Astrocyte of the spinal cord (primary cell): ENCODE data around the gene HAPSTR1.
"Not testable (repeated sequence)": the region's sequence is repeated elsewhere in the genome, so short reads cannot be mapped to it uniquely, and the experiment has no call there.

Experiments
- DNase-seq: peaks from one replicate; pipeline ENCODE4 v3.0.0; 2011; ENCODE audit warnings: low read depth, low spot score
- H3K4me3 ChIP-seq: 2 replicates; pipeline ENCODE4 v1.5.1; 2011; ENCODE audit warnings: low read depth, mild to moderate bottlenecking, low read length, moderate library complexity
- in situ Hi-C: cut with HindIII; loops from 2 replicates; pipeline ENCODE4 v1.10.0; 2017; ENCODE audit warnings: low sequenced_read_pairs
- TF ChIP-seq, protein P1 (sequence below): IDR thresholded peaks from 2 replicates; pipeline ENCODE4 v1.5.1; 2012; ENCODE audit warnings: low read depth, mild to moderate bottlenecking, low read length, inconsistent platforms

Gene HAPSTR1

GRCh38 chr16:9079430-9079812 lies 12.0 kb upstream of the HAPSTR1 start:
- DNase-seq: no peak
- H3K4me3 ChIP-seq: no peak overlapping the region
- in situ Hi-C loops: no loop called here

GRCh38 chr16:9081158-9081557 lies 10.3 kb upstream of the HAPSTR1 start:
- DNase-seq: no peak
- no peak overlapping the region for H3K4me3 ChIP-seq
- TF ChIP-seq, protein P1, sequence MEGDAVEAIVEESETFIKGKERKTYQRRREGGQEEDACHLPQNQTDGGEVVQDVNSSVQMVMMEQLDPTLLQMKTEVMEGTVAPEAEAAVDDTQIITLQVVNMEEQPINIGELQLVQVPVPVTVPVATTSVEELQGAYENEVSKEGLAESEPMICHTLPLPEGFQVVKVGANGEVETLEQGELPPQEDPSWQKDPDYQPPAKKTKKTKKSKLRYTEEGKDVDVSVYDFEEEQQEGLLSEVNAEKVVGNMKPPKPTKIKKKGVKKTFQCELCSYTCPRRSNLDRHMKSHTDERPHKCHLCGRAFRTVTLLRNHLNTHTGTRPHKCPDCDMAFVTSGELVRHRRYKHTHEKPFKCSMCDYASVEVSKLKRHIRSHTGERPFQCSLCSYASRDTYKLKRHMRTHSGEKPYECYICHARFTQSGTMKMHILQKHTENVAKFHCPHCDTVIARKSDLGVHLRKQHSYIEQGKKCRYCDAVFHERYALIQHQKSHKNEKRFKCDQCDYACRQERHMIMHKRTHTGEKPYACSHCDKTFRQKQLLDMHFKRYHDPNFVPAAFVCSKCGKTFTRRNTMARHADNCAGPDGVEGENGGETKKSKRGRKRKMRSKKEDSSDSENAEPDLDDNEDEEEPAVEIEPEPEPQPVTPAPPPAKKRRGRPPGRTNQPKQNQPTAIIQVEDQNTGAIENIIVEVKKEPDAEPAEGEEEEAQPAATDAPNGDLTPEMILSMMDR: no peak
- in situ Hi-C loops: no loop called here

More at GRCh38 chr16:9079430-9079812, 12.0 kb upstream of the HAPSTR1 start:
- TF ChIP-seq, protein P1: no peak

GRCh38 chr16:9081843-9082242 lies 9.6 kb upstream of the HAPSTR1 start:
- DNase-seq: no peak
- TF ChIP-seq, protein P1: no peak
- in situ Hi-C loops: no loop called here
- no peak overlapping the region for H3K4me3 ChIP-seq

- DNase-seq: no peak
- in situ Hi-C loops: no loop called here
- TF ChIP-seq, protein P1: no peak
- H3K4me3 ChIP-seq: no peak overlapping the region
Observed at GRCh38 chr16:9082422-9082821, 9.0 kb upstream of the HAPSTR1 start.

- H3K4me3 ChIP-seq, in situ Hi-C loops, DNase-seq: not testable (repeated sequence)
Observed at GRCh38 chr16:9087733-9088132, 3.7 kb upstream of the HAPSTR1 start.

GRCh38 chr16:9088848-9089247 lies 2.6 kb upstream of the HAPSTR1 start:
- TF ChIP-seq, protein P1: no peak
- DNase-seq: no peak
- in situ Hi-C loops: no loop called here

GRCh38 chr16:9089660-9090059 lies 1.8 kb upstream of the HAPSTR1 start:
- no peak for DNase-seq
- in situ Hi-C loops: no loop called here
- no peak overlapping the region for H3K4me3 ChIP-seq
- TF ChIP-seq, protein P1: no peak

More at GRCh38 chr16:9088848-9089247, 2.6 kb upstream of the HAPSTR1 start:
- no peak overlapping the region for H3K4me3 ChIP-seq
